Measurements from ENCODE around the gene PLD5. TPM values are rescaled to one million over a fixed set of nuclear protein-coding genes. Genes with fewer than 3 reads are reported as not detected.

The PLD5 gene
- total RNA-seq, 2 donors from 2014 or later: 0.05 to 1.0 TPM

DNA sequence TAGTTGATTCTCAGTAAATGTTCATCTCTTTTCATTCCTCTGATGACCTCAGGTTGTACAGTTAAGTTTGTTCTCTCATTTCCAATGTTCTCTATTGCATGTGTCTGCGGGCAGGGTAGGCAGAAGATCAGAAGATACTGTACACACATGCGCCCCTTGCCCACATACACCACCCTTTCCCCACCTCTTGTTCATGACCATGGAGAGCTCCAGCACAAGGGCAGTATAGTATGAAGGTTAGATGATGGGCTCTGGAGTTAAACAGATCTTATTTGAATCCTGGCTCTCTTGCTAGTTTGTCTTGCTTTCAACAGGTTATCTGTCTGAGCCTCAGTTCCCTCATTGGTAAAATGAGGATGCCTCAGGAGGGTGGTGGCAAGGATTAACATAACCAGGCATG is 17.8 kb upstream of the PLD5 start:
- TF ChIP-seq POLR2A (IDR thresholded peaks at IDR 0.05) (no peak), POLR2AphosphoS5 (IDR thresholded peaks at IDR 0.05) (no peak)
- TF ChIP-seq, protein P1, sequence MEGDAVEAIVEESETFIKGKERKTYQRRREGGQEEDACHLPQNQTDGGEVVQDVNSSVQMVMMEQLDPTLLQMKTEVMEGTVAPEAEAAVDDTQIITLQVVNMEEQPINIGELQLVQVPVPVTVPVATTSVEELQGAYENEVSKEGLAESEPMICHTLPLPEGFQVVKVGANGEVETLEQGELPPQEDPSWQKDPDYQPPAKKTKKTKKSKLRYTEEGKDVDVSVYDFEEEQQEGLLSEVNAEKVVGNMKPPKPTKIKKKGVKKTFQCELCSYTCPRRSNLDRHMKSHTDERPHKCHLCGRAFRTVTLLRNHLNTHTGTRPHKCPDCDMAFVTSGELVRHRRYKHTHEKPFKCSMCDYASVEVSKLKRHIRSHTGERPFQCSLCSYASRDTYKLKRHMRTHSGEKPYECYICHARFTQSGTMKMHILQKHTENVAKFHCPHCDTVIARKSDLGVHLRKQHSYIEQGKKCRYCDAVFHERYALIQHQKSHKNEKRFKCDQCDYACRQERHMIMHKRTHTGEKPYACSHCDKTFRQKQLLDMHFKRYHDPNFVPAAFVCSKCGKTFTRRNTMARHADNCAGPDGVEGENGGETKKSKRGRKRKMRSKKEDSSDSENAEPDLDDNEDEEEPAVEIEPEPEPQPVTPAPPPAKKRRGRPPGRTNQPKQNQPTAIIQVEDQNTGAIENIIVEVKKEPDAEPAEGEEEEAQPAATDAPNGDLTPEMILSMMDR (IDR thresholded peaks at IDR 0.05): no peak
- no peak for DNase-seq (ENCODE audit: low spot score)
- no peak overlapping the region for H3K4me3 ChIP-seq
- H3K27me3 ChIP-seq (replicated peaks; ENCODE audit: insufficient read depth): no peaks in the 10 kb centered on the region
- H3K9me3 ChIP-seq: no peaks in the 10 kb centered on the region
- 95% methylated on average over 2 of the region's 2 CpGs for WGBS
- no peaks in the 10 kb centered on the region for H3K4me1 ChIP-seq (replicated peaks)
- intact Hi-C loops (cut with DNase I): no loop called here
- H3K36me3 ChIP-seq: no peaks in the 10 kb centered on the region
- H3K27ac ChIP-seq: no peak overlapping the region

DNA sequence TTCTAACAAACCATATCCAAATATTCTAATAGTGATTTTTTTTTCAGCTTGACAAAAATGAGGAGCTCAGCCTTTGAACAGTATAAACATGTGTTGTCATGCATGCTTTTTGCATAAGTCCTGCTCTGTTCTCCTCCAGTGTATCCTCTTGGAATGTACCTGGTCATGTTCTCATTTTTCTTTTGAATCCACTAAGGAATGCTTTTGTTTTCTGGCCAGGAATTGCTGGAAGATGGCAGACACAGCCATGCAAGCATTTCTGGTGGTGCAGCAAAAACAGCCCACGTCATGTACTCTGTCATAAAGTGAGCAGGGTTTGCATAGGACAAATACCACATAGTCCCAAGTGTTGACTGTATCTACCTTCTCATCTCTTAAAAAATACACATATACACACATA is 11.5 kb upstream of the PLD5 start:
- H3K36me3 ChIP-seq: no peaks in the 10 kb centered on the region
- DNase-seq (ENCODE audit: low spot score): no peak
- no peaks in the 10 kb centered on the region for H3K9me3 ChIP-seq
- TF ChIP-seq, protein P1 (IDR thresholded peaks at IDR 0.05): no peak
- TF ChIP-seq POLR2AphosphoS5 (IDR thresholded peaks at IDR 0.05) (no peak), POLR2A (IDR thresholded peaks at IDR 0.05) (no peak)
- H3K4me1 ChIP-seq (replicated peaks): no peaks in the 10 kb centered on the region
- intact Hi-C loops (cut with DNase I): no loop called here
- 39% methylated on average over 1 of the region's 1 CpG for WGBS
- H3K4me3 ChIP-seq: no peak overlapping the region
- no peaks in the 10 kb centered on the region for H3K27me3 ChIP-seq (replicated peaks; ENCODE audit: insufficient read depth)
- H3K27ac ChIP-seq: no peak overlapping the region

DNA sequence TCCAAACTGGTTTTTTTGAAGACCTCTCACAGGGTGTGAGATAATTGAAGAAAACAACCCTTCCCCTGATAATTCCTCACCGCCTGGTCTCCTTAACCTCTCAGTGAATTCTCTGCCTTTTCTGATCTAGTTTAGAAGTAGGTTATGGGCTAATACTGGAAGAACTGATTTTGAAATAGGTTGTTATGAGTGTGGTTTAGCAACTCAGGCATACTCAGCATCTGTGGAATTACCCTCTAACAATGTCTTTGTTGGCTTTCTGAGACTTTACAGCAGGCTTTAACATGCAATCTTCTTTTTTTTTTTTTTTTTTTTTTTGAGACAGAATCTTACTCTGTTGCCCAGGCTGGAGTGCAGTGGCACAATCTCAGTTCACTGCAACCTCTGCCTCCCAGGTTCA is 10.3 kb upstream of the PLD5 start:
- no peaks in the 10 kb centered on the region for H3K36me3 ChIP-seq
- H3K4me3 ChIP-seq: no peak overlapping the region
- no peak overlapping the region for H3K27ac ChIP-seq
- H3K27me3 ChIP-seq (replicated peaks; ENCODE audit: insufficient read depth): no peaks in the 10 kb centered on the region
- no peak for DNase-seq (ENCODE audit: low spot score)
- H3K4me1 ChIP-seq (replicated peaks): no peaks in the 10 kb centered on the region
- 96% methylated on average over 1 of the region's 1 CpG for WGBS
- intact Hi-C loops (cut with DNase I): no loop called here
- TF ChIP-seq, protein P1 (IDR thresholded peaks at IDR 0.05): no peak
- TF ChIP-seq POLR2A (IDR thresholded peaks at IDR 0.05) (no peak), POLR2AphosphoS5 (IDR thresholded peaks at IDR 0.05) (no peak)
- no peaks in the 10 kb centered on the region for H3K9me3 ChIP-seq

DNA sequence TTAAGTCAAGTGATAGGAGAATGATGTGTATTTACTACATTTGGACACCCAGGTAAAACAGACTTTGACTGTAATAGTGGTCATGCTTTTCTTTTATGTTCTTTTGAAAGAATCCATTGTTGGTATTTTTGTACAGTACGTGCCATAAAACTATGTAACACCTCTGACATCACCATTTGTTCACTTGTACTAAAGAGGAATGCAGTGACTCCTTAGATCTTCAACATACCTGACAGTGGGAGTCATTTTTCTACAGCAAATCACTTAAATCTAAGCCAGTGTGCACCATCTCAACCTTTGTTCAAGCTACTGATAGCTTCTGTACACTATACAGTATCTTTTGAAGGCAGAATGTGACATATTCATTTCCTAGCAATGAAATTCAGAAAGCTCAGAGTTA is 6.3 kb upstream of the PLD5 start:
- no peak overlapping the region for H3K27ac ChIP-seq
- DNase-seq (ENCODE audit: low spot score): no peak
- no peaks in the 10 kb centered on the region for H3K4me1 ChIP-seq (replicated peaks)
- H3K9me3 ChIP-seq: no peaks in the 10 kb centered on the region
- no peaks in the 10 kb centered on the region for H3K36me3 ChIP-seq
- 66% methylated on average over 1 of the region's 1 CpG for WGBS
- intact Hi-C loops (cut with DNase I): no loop called here
- no peak overlapping the region for H3K4me3 ChIP-seq
- H3K27me3 ChIP-seq (replicated peaks; ENCODE audit: insufficient read depth): no peaks in the 10 kb centered on the region
- TF ChIP-seq, protein P1 (IDR thresholded peaks at IDR 0.05): no peak
- TF ChIP-seq POLR2A (IDR thresholded peaks at IDR 0.05) (no peak), POLR2AphosphoS5 (IDR thresholded peaks at IDR 0.05) (no peak)

DNA sequence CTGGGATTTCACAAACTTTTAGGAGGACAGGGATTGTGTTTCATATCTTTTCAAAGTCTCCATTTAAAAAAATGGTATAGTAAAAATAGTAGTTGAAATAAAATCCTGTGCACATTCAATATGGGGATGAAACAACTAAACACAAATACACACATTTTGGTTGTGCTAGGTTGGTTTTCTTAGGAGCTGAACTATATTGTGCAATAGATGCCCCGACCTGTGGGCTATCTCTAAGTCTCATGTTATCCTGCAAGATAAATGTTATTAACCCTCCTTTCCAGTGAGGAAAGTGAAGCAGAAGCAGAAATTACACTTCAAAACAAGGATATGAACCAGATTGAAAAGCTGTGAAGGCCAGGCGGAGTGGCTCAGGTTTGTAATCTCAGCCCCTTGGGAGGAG is 1.3 kb upstream of the PLD5 start:
- Histone ChIP-seq H3K4me1 (replicated peaks) (peaks cover 5% of the 10 kb centered on the region), H3K27me3 (replicated peaks; ENCODE audit: insufficient read depth) (no peaks in the 10 kb centered on the region), H3K9me3 (no peaks in the 10 kb centered on the region), H3K36me3 (no peaks in the 10 kb centered on the region), H3K27ac (no peak overlapping the region), H3K4me3 (no peak overlapping the region)
- intact Hi-C loops (cut with DNase I): no loop called here
- DNase-seq (ENCODE audit: low spot score): no peak
- 79% methylated on average over 2 of the region's 2 CpGs for WGBS
- TF ChIP-seq, protein P1 (IDR thresholded peaks at IDR 0.05): no peak
- TF ChIP-seq POLR2A (IDR thresholded peaks at IDR 0.05): no peak
- TF ChIP-seq POLR2AphosphoS5 (IDR thresholded peaks at IDR 0.05): no peak
